NCI-H146 treated with DMSO at 0.1 percent for 48 hours (cell line): ENCODE data around the gene RUVBL1.

Experiments used
- DNase-seq: peaks from one replicate; lab custom pipeline; 2025; ENCODE audit not compliant: unreplicated experiment; lab: John Stamatoyannopoulos, UW

RUVBL1 gene

DNA sequence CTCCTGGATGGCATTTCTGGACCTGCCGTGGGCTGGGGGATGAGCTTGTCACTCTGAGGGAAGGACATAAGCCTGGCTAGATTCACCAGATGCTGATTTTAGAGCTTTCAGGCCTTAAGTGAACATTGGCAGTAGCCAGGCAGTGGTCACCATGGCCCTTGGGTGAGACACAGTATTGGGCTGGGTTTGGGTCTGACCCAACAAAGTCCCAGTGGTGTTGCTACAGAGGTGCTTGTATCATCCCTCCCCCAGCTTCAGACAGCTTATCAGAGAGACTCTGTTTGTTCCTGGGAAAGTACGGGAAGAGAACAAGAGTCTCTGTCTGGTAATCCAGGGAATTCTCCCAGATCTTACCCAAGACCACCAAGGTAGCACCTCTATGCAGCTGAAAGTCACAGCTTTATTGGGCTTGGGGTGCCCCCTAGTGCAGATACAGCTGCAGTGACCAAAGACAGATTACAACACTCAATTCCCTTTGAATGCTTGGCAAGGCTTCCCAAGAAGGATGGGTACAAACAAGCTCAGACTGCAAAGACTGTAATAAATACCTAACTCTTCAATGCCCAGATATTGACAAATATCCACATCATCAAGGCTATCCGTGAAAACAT, 9.8 kb upstream of the RUVBL1 start:
- peak; percentile 62 for DNase-seq

DNA sequence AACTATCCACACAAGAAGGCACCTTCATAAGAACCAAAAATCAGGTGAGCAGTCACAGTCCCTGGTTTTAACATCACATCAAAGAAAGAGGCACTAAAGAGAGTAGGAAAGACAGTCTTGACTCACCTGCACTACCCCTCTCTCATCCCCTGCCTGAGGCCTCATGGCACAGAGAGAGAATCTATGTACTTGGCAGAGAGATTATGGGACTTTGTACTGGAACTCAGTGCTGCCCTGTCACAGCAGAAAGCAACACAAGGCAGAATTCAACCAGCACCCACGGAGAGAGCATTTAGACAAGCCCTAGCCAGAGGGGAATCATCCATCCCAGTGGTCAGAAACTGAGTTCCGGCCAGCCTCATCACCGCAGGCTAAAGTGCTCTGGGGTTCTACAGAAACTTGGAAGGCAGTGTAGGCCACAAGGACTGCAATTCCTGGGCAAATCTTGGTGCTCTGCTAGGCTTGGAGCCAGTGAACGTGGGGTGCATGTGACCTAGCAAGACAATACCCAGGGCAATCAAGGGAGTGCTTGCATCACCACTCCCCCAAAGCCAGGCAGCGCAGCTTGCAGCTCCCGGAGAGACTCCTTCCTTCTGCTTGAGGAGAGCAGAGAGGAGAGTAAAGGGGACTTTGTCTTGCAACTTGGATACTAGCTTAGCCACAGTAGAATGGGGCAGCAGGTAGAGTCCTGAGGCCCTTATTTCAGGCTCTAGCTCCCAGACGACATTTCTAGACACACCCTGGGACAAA, 8.5 kb upstream of the RUVBL1 start:
- no peak for DNase-seq

DNA sequence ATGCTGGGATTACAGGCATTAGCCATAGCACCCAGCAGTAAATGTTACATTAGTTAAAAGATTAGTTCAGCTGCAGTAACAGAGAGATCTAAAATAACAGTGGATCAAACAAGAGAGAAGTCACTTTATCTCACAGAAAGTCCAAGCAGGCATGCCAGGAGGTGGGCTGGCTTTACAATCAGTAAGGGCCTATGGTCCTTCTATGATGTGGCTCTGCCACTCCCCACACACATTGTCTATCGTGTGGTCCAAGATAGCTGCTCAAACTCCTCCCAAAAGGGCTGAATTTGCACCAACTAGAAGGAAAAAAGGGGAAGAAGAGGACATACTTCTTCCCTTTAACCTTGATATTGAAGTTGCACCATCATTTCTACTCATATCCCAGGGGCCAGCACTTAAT, 4.6 kb upstream of the RUVBL1 start:
- no peak for DNase-seq

DNA sequence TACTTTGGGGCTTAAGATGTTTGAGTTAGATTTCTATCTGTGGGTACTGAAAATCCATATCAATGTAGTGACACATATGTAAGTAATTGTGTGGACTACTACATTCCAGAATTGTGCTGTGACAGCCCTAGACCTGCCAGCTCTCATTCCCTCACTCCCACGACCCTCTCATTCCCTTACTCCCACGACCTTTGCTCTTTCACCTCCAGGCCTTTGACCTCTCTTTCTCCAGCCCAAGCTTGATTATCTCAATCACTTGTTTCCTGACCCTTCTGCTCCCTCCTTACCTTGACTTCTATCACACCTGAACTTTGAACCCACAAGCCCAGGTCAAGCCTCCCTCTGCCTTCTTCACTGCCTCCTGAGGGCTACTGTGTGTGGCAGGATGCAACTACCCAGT, 3.6 kb upstream of the RUVBL1 start:
- no peak for DNase-seq

- no peak for DNase-seq
Observed at GRCh38 chr3:128123156-128123537, 465 bp downstream of the RUVBL1 start.

- no peak for DNase-seq
Observed at GRCh38 chr3:128122013-128122412, 1.6 kb downstream of the RUVBL1 start.

DNA sequence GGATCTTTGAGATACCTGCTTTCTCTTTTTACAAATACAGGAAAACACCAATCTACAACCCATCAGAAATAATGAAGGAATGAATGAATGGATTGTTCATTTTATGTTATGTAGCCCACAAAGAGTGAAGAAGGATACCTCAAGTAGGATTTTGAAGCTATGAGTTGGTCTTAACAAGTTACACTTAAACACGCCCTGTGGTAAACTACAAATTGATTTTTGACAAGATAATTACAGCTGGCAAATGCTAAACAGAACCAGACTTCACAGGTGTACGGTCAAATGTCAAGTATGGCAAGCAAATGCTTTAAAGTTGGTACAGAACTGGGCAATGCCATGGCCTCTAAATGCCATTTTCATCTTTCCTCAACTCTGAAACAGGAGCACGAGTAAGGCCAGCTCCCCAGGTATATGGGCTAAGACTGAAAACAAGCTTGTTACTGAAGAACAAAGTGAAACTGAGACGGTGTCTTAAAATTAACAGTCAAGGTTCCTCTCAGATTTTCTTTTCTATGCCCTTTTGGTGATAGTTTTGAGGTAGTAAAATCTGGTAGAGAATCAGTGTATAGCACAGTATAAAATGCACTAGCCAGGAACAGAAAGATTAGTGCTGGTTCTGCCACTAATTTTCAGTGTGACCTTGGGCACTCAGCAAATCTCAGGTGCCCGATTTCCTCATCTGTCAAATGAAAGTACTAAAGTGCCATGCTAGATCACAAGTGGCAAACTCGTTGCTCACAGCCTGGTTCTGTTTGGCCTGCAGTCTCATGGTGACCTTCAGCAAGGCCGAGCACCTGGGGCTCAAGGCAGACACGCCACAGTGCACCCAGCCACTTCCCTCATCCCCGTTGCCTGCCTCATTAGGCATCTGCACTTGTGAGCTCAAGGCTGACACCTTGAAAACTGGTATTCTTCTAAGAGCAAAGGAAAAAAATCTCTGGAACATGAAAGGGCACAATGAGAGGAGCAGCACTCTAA, 9.5 kb downstream of the RUVBL1 start:
- no peak for DNase-seq

DNA sequence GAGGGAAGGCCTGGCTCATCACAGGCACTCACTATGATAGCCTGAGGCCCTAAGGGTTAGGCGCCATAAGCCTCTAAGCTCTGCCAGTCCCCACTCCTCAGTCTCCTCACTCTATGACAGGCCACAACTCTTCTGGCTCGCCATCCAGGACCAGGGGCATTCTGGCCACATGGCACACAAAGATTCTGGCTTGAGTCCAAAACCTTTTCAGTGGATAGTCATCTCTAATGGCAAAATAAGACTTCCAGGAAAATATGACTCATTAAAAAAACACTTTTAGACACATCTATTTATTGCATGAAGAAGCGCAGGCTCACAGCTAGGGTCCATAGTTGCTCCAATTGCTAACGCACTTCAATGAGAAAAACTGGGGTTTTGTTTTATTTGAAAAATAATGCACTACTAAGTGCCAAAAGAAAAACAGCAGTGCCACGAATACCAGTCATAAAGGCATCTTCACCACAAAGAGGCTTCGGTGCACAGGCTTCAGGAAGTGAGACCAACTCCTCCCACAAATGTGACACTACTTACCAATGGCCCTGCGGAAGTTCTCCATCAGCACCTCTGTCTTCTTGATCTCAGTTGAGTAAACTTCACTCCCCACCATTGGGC, 11.1 kb downstream of the RUVBL1 start:
- DNase-seq, result no peak

- no peak for DNase-seq
Observed at GRCh38 chr3:128111147-128111546, 12.5 kb downstream of the RUVBL1 start.

DNA sequence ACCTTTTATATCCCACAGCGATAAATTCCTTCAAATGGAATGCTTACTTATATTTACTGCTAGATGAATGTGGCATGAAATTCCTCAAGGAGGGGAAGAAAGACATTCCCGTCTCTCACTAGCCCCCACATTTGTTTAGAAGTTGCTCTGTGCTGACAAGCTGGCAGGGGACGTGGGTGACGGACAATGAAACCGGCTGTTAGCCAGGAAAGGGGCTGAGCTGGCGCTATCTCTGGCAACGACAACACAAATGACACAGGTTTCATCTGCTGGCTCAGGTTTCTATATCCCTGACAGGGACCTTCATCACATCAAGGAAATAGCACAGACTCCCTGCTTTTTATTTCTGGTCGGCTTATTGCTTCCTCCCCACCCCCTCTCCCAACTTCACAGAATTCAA, 15.8 kb downstream of the RUVBL1 start:
- DNase-seq, result no peak

GRCh38 chr3:128103136-128103676, 20.4 kb downstream of the RUVBL1 start:
- no peak for DNase-seq

DNA sequence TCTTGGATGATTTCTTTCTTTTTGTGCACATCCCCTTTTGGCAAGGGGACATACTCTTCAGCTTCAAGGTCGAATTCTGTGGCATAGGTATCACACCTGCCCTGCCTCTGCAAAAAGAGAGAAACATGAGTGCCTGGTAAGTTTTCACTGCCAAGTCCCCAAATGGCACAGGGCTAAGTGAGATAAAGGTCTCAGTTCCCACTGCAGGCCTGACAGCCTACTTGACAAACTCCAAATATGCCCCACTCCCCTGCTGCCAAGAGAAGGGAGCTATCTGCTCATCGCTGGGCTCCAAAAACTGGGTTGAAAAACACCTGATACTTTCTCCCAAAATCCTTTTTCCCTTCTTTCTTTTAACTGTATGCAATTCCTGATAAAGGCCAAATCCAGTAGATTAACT, 23.0 kb downstream of the RUVBL1 start:
- DNase-seq, result no peak

GRCh38 chr3:128100161-128100560, 23.5 kb downstream of the RUVBL1 start:
- DNase-seq, result no peak

DNA sequence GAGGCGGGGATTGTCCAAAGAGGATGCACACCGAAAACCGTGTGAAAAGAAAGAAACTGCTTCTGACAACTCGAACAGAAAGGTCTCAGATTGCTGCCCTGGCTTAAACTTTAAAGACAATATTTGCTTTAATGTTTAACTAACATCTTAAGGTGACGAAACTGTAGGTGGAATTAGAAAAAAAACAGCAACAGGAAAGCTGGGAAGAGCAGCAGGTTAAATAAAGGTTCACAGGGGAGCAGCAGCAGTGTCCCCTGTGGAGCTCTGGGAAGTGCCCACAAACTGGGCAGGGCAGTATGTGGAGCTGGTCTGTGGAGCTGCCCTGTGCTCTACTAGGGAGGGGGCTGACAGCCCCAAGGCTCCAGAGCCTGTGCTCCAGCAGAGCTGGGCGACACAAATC, 25.4 kb downstream of the RUVBL1 start:
- DNase-seq, result no peak

GRCh38 chr3:128095222-128095703, 28.3 kb downstream of the RUVBL1 start:
- peak; percentile 74 for DNase-seq

- no peak for DNase-seq
Observed at GRCh38 chr3:128094295-128095151, 29.1 kb downstream of the RUVBL1 start.

DNA sequence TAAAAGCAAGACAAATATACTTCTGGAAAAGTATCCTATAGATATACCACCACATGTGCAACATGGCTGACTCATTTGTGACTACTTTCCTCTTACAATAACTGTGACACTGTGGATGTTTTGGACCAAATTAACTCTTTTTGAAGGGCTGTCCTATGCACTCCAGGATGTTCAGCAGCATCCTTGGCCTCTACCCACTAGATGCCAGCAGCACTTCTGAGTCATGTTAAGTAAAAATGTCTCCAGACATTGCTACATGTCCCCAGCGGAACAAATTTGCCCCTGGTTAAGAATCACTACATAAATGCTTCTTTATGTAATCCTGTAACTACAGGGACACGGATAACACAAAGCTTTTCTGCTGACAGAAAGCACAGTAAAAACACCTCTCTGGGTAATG, 32.0 kb downstream of the RUVBL1 start:
- no peak for DNase-seq

GRCh38 chr3:128089135-128089534, 34.5 kb downstream of the RUVBL1 start:
- no peak for DNase-seq

DNA sequence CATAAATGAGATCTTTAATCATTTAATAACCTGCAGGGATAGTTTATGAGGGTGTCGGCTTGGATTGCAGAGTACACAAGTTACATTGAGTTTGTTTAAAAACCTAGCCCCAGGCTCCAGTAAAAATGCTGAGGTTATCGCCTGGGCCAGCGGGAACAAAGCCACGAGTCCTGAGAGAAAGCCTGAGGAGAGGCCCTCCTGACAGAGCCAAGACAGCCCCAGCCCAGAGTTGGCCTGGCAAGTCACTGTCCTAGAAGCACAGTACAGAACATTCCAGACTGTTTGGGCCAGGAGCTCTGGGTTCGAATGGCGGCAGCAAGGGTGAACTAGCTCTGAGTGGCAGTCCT, 39.0 kb downstream of the RUVBL1 start:
- DNase-seq, result no peak
